KOPT-K1 (cell line): ENCODE results near the gene SLC25A21.
"Not testable (repeated sequence)": the region's sequence is repeated elsewhere in the genome, so short reads cannot be mapped to it uniquely, and the experiment has no call there.

ENCODE experiments used
- H3K27ac ChIP-seq: fragments of 200-600 bp; sonication (generic); 2 replicates; pipeline ENCODE4 v1.5.1; 2016; ENCODE audit warnings: antibody characterized with exemption, mild to moderate bottlenecking, low read depth, low read length; ENCODE audit not compliant: poor library complexity, severe bottlenecking
- H3K36me3 ChIP-seq: fragments of 200-600 bp; sonication (generic); 2 replicates; pipeline ENCODE4 v1.5.1; 2017; ENCODE audit warnings: antibody characterized with exemption, mild to moderate bottlenecking, low read length, moderate library complexity; ENCODE audit not compliant: insufficient read depth
- H3K9me3 ChIP-seq: fragments of 200-600 bp; sonication (generic); 2 replicates; pipeline ENCODE4 v1.5.1; 2017; ENCODE audit warnings: antibody characterized with exemption, low read length, mild to moderate bottlenecking; ENCODE audit not compliant: insufficient read depth, poor library complexity, severe bottlenecking

The SLC25A21 gene

GRCh38 chr14:37172024-37172869 lies at the start of gene SLC25A21:
TSS of gene SLC25A21 (minus strand) at chr14:37172606.
- Histone ChIP-seq H3K9me3 (no peaks in the 10 kb centered on the region), H3K36me3 (no peaks in the 10 kb centered on the region), H3K27ac (no peak within 1 kb of the TSS)

GRCh38 chr14:37221073-37221472 lies 48.7 kb upstream of the SLC25A21 start:
- no peak overlapping the region for H3K27ac ChIP-seq
- H3K36me3 ChIP-seq: no peaks in the 10 kb centered on the region
- H3K9me3 ChIP-seq: peaks cover 13% of the 10 kb centered on the region

- H3K27ac ChIP-seq: no peak overlapping the region
- no peaks in the 10 kb centered on the region for H3K36me3 ChIP-seq
- H3K9me3 ChIP-seq: no peaks in the 10 kb centered on the region
Measured at GRCh38 chr14:37215345-37215744, 42.9 kb upstream of the SLC25A21 start.

- Histone ChIP-seq H3K36me3 (no peaks in the 10 kb centered on the region), H3K27ac (no peak overlapping the region), H3K9me3 (no peaks in the 10 kb centered on the region)
Measured at GRCh38 chr14:37213016-37213415, 40.6 kb upstream of the SLC25A21 start.

- Histone ChIP-seq H3K27ac (no peak overlapping the region), H3K36me3 (no peaks in the 10 kb centered on the region), H3K9me3 (peaks cover 16% of the 10 kb centered on the region)
Measured at GRCh38 chr14:37210448-37210847, 38.0 kb upstream of the SLC25A21 start.

GRCh38 chr14:37209617-37210016 lies 37.2 kb upstream of the SLC25A21 start:
- H3K36me3 ChIP-seq, H3K27ac ChIP-seq: not testable (repeated sequence)
- peaks cover 16% of the 10 kb centered on the region for H3K9me3 ChIP-seq

- H3K27ac ChIP-seq, H3K36me3 ChIP-seq: not testable (repeated sequence)
- peaks cover 16% of the 10 kb centered on the region for H3K9me3 ChIP-seq
Measured at GRCh38 chr14:37205623-37206605, 33.5 kb upstream of the SLC25A21 start.

- no peaks in the 10 kb centered on the region for H3K36me3 ChIP-seq
- H3K27ac ChIP-seq: no peak overlapping the region
- peaks cover 16% of the 10 kb centered on the region for H3K9me3 ChIP-seq
Measured at GRCh38 chr14:37203423-37203822, 31.0 kb upstream of the SLC25A21 start.

GRCh38 chr14:37202812-37203211 lies 30.4 kb upstream of the SLC25A21 start:
- peaks cover 16% of the 10 kb centered on the region for H3K9me3 ChIP-seq
- no peak overlapping the region for H3K27ac ChIP-seq
- no peaks in the 10 kb centered on the region for H3K36me3 ChIP-seq

GRCh38 chr14:37202265-37202664 lies 29.9 kb upstream of the SLC25A21 start:
- Histone ChIP-seq H3K27ac (no peak overlapping the region), H3K36me3 (no peaks in the 10 kb centered on the region), H3K9me3 (peaks cover 16% of the 10 kb centered on the region)

GRCh38 chr14:37201724-37202123 lies 29.3 kb upstream of the SLC25A21 start:
- Histone ChIP-seq H3K9me3 (peaks cover 11% of the 10 kb centered on the region), H3K27ac (no peak overlapping the region), H3K36me3 (no peaks in the 10 kb centered on the region)

GRCh38 chr14:37198907-37199306 lies 26.5 kb upstream of the SLC25A21 start:
- no peaks in the 10 kb centered on the region for H3K9me3 ChIP-seq
- H3K27ac ChIP-seq: no peak overlapping the region
- no peaks in the 10 kb centered on the region for H3K36me3 ChIP-seq

- Histone ChIP-seq H3K9me3 (no peaks in the 10 kb centered on the region), H3K27ac (no peak overlapping the region), H3K36me3 (no peaks in the 10 kb centered on the region)
Measured at GRCh38 chr14:37198273-37198598, 25.8 kb upstream of the SLC25A21 start.

GRCh38 chr14:37197421-37198272 lies 25.2 kb upstream of the SLC25A21 start, which contains the start of gene MIPOL1:
TSS of gene MIPOL1 (plus strand) at chr14:37197937. CDS start at chr14:37247889, 49,952 bp downstream.
- Histone ChIP-seq H3K9me3 (no peaks in the 10 kb centered on the region), H3K27ac (no peak within 1 kb of the TSS), H3K36me3 (no peaks in the 10 kb centered on the region)
